Measurements from ENCODE around the gene TXNDC9. TPM values are rescaled to one million over a fixed set of nuclear protein-coding genes. Genes with fewer than 3 reads are reported as not detected.
"Not testable (repeated sequence)": the region's sequence is repeated elsewhere in the genome, so short reads cannot be mapped to it uniquely, and the experiment has no call there.

The TXNDC9 gene, protein sequence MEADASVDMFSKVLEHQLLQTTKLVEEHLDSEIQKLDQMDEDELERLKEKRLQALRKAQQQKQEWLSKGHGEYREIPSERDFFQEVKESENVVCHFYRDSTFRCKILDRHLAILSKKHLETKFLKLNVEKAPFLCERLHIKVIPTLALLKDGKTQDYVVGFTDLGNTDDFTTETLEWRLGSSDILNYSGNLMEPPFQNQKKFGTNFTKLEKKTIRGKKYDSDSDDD
- 65.7 and 67.4 TPM in 2 replicates for total RNA-seq (2014; rRNA removed; shearing (Covaris generic))
- polyA plus RNA-seq (2015; cell fraction: cytosol; rRNA removed): 67.8 and 71.8 TPM in 2 replicates
- polyA plus RNA-seq (2015; cell fraction: nucleus; rRNA removed): 70.2 and 80.7 TPM in 2 replicates

DNA sequence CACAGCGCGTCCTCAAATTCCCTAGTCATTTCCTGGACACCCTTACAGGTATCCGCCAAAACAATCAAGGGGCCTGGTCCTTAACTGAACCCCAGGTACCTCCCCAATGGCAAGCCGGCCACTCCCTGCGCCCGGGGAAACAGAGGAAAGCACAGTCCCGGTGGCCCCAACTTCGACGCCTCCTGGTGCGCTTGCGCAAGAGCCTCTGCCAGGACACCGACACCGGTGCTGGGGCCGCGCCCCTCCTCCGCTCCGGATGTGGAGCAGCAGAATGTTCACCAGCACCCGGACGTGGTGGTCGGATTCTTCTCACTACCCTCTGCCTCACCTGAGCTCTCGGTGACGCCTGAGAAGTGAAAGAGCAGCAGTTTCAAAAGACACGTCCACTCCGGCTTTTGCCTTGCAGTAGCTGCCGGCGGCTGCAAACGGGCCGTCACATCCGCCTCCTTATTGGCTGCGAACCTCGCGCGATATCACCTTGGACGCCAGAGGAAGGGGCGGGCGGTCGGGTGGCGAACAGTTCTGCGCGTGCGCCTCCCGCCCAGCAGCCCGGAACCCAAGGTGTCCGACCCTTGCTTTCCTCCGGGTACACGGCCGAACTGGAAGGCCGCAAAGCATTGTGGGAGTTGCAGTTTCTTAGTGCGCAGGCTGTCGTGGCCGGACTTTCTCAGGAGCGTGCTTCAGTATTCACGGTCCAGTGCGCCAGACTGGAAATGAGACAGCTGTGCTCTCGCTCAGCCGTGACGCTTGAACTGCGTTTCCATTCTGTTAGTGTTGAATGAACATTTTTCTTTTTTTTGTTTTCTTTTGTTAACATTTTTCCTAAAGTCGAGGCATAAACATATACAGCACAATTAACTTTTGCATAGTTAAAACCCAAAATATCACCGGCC is at the start of gene TXNDC9:
TSS of gene TXNDC9 (minus strand) at position 423 of the 893 bp plus-strand sequence. CDS start 3,123 bp downstream, outside the sequence.
- peak; percentile 99 for DNase-seq (ENCODE audit: low read depth)

DNA sequence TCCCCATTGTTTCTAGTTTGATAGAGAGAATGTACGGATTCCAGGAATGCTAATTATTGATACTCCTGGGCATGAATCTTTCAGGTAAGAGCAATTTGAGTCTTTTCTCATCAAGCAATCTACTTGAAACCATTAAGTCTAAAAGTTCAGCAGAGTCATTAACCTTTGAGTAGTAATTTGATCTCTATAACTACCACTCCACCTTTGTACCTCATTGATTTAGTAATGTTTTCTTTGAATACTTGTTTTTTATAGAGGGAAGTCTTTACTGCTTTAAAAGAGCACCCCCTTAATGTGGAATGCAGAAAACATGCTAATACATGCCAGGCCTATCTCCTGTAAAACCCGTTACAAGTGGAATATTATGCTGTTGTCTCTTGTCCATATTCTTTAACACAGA is 46.0 kb upstream of the TXNDC9 start:
- no peak for DNase-seq (ENCODE audit: low read depth)

DNA sequence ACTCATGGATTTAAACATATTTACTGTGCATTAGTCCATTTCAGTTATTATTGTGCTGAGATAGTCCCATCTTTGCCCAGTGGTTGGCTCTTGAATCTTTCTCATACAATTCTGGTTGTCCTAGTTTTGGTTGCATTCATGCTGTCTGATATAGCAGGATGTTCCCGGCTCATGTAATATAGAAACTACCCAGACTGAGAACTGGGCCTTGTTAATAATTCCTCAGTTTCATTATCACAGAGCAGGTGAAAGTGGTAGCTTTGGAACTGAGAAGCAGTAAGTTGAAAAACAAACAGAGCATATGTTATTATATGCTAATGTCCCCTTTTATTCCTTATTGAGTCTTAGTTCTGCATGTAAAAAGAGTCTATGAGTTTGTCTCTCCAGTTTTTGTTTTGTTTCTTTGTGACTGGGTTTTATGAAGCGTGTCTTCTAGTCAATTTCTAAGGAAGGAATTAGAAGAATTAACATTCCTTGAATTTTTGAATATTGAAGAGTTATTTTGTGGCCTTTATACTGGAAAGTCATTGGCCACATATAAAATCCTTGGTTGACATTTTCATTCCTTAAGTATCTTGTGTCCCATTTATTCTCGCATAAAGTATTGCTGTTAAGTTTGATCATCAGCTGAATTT is 44.4 kb upstream of the TXNDC9 start:
- DNase-seq (ENCODE audit: low read depth): no peak

DNA sequence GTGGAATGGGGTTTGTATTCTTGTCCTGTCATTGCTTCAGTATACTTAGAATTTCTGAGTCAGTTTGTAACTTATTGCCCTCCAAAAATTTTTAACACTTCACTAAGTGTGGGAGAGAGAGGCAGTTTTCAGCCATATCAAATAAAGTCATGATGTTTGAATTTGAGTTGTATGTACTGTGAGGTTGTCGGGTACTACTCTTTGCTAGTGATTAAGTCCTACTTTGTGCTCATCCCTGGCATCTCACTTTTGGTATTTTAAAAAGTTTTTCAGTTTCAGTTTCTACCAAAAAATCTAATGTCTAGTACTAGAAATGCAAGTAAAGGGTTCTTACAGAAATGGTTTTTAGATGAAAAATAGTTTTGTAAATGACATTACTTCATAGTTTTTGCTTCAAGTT is 41.7 kb upstream of the TXNDC9 start:
- DNase-seq (ENCODE audit: low read depth): no peak

DNA sequence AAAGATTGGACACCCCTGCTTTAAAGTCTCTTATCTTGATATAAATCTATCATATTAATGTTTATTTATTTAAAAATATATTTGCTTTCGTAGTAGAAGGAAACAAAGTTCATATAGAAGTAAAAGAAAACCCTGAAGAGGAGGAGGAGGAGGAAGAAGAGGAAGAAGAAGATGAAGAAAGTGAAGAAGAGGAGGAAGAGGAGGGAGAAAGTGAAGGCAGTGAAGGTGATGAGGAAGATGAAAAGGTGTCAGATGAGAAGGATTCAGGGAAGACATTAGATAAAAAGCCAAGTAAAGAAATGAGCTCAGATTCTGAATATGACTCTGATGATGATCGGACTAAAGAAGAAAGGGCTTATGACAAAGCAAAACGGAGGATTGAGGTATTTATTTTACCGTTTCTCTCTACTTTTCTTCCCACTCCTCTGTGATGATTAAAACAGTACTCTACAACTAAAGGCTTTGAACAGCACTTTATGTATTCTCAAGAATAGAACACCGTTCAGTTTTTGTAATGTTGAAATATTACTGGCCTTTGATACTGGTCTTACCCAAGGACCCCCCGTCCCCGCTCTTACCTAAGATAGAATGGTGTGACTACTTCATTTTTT is 40.2 kb upstream of the TXNDC9 start:
- DNase-seq (ENCODE audit: low read depth): no peak

DNA sequence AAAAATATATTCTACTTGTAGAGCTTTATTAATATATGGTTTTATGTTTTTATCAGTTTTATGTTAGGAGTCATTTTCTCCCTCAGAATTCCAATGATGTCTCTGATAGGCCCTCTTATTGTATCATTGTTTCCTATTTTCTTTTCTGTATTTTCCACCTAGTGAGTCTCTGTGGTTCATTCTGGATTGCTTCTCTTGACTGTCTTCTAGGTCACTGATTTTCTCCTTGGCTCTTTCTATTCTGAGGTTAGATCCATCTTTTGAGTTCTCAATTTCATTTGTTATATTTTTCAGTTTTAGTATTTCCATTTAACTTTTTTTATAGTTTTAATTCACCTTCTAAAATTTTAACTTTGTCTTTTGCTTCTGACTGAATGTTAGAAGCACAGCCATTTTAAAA is 38.6 kb upstream of the TXNDC9 start:
- DNase-seq (ENCODE audit: low read depth): no peak

DNA sequence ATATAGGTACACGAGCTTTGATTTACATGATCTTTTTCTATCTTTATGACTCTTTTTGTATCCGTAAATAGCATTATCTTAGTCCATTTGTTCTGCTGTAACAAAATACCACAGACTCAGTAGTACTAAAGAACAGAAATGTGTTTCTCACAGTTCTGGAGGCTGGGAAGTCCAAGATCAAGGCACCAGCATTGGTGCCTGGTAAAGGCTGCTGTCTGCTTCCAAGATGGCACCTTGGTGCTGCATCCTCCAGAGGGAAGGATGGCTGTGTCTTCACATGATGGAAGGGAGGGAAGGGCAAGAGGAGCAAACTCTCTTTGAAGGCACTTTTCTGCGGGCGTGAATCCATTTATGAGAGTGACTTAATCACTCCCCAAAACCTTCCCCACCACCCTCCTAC is 37.0 kb upstream of the TXNDC9 start:
- DNase-seq (ENCODE audit: low read depth): no peak

DNA sequence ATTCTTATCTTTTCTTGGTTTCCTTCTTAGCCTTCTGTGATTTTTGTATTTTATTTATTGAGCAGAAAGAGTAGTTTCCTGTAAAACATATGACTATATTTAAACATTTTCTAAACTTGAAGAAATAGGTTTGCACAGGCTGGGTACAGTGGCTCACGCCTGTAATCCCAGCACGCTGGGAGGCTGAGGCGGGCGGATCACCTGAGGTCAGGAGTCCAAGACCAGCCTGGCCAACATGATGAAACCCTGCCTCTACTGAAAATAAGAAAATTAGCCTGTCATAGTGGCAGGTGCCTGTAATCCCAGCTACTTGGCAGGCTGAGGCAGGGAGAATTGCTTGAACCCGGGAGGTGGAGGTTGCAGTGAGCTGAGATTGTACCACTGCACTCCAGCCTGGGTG is 32.7 kb upstream of the TXNDC9 start:
- not testable (repeated sequence) for DNase-seq (ENCODE audit: low read depth)

DNA sequence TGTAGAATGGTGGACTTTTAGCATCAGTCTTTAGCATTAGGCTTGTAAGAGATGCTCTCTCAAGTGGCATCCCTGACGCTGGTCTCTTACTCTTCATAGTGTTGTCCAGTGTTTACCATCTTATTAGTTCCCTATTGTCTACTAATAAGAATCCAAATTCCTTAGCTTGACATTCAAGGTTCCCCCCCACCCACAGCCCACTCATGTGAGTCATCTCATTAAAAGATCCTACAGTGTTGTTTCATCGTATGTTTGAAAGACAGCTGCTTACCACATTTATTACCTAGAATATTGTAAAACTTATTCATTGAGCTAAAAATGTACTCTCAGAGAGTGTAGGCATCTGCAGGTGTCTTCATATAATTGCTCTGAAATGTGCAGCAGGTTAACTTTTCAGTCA is 29.5 kb upstream of the TXNDC9 start:
- DNase-seq (ENCODE audit: low read depth): no peak

DNA sequence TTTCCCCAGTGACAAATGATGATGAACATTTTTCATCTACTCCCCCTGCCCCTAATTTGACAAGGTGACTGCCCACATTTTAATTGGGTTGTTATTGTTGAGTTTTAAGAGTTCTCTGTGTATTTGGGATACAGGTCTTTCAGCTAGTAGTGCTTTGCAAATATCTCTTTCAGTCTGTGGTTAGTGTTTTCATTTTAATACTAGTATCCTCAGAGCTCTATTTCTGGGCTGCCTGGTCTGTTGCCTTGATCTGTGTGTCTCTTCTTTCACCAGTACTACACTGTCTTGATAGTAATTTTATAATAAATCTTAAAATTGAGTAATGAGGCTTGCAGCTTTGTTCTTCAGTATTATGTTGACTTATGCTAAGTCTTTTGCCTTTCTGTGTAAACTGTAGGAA is 20.7 kb upstream of the TXNDC9 start:
- no peak for DNase-seq (ENCODE audit: low read depth)

DNA sequence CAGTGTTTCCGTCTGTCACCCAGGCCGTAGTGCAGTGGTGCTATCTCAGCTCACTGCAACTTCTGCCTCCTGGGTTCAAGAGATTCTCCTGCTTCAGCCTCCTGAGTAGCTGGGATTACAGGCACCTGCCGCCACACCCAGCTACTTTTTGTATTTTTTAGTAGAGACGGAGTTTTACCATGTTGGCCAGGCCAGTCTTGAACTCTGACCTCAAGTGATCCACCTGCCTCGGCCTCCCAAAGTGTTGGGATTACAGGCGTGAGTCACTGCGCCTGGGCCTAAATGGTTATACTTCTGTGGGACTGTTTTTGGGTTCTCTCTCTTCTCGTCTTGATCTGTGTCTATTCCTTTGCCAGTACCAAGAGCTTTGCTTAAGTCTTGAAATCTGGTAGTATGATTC is 18.7 kb upstream of the TXNDC9 start:
- DNase-seq (ENCODE audit: low read depth): not testable (repeated sequence)

DNA sequence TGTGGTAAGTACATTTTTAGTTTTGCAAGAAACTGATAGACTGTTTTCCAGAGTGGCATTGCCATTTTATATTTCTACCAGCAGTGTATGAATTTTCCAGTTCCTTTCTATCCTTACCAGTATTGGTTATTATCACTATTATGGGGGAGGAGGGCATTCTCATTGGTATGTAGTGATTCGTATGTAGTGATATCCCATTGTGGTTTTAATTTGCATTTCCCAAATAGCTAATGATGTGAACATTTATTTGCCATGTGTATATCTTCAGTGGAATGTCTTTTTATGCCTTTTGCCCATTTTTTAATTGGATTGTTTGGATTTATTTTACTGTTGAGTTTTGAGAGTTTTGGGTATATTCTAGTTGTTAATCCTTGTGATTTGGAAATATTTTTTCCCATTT is 17.9 kb upstream of the TXNDC9 start:
- DNase-seq (ENCODE audit: low read depth): no peak

DNA sequence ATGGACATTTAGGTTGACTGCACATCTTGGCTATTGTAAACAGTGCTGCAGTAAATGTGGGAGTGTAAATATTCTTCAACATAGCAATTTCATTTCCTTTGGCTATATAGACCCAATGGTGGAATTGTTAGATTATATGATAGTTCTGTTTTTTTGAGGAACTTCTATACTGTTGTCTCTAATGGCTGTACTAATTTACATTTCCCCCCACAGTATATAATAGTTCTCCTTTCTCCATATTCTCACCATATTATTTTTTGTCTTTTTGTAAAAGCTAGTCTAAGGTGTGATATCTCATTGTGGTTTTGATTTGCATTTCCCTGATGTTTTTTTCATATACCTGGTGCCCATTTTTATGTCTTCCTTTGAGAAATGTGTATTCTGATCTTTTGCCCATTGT is 14.1 kb upstream of the TXNDC9 start:
- no peak for DNase-seq (ENCODE audit: low read depth)

DNA sequence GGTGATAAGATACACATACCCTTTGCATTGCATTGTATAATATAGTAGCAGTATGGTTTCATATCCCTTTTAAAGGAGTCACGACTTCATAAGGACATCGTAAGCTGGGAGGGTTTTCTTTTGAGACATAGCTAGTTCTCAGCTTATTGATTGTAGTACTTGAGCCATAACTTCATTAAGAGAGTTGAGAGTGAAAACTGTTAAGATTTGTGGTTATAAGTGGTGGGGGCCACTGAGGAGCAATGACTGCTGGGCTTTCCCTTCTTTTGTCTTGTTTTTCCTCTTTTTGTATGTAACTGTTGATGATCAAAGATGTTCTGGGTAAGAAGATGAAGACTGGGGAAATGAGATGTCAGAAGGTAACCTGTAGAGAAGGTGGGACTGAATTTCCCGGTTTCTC is 12.0 kb upstream of the TXNDC9 start:
- DNase-seq (ENCODE audit: low read depth): no peak

DNA sequence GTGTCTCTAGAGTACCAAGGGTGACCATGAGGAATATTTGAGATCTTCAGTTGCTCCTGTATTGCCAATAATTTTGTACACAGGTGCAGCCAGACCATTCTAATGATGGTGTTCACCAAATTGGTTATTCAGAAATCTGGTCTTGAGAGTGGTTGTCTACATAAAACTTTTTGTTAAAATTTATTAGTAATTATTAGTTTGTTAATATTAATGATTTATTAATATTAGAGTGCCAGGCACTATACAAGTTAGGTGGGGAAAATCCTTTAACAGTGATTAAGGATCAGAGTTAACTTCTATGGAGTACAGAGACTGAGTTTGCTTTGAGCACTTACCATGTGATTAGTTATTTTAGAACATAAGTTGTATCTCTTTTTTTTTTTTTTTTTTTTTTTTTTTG is 10.1 kb upstream of the TXNDC9 start:
- no peak for DNase-seq (ENCODE audit: low read depth)

DNA sequence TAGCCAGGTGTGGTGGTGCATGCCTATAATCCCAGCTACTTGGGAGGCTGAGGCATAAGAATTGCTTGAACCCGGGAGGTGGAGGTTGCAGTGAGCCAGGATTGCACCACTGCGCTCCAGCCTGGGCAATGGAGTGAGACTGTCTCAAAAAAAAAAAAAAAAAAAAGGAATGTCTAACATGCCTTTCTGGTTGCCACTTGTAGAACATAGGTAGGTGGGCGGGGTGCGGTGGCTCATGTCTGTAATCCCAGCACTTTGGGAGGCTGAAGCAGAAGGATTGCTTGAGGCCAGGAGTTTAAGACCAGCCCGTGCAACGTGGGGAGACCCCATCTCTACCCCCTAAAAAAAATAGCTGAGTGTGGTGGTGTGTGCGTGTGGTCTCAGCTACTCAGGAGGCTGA is 9.3 kb upstream of the TXNDC9 start:
- not testable (repeated sequence) for DNase-seq (ENCODE audit: low read depth)

DNA sequence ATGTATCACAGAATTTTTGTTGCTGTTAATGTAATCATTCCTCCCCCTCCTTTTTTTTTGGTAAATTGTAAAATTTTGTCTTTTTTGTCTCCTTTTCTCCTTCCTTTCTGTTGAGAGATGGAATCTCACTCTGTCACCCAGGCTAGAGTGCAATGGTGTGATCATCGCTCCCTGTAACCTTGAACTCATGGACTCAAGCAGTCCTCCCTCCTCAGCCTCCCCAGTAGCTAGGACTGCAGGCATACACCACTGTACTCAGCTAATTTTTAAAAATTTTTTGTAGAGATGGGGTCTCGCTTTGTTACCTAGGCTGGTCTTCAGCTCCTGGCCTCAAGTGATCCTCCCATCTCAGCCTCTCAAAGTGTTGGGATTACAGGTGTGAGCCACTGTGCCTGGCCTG is 6.4 kb upstream of the TXNDC9 start:
- no peak for DNase-seq (ENCODE audit: low read depth)

DNA sequence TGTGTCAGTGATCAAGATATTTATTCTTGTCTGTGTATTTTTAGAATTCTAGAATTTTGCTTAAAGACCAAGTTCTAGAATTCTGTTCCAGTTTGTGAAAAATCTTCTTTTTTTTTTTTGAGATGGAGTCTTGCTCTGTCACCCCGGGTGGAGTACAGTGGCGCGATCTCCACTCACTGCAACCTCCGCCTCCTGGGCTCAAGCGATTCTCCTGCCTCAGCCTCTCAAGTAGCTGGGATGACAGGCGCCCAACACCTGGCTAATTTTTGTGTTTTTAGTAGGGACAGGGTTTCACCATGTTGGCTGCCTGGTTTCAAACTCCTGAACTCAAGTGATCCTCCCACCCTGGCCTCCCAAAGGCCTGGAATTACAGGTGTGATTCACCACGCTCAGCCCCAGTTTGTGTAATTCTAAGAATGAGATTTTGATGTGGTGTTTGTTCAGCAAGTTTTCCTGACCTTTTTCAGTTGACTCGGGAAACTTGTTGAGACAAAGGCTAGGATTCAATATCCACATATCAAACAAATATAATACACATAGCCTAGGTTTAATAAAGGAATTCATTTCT is 4.6 kb upstream of the TXNDC9 start:
- DNase-seq (ENCODE audit: low read depth): no peak

DNA sequence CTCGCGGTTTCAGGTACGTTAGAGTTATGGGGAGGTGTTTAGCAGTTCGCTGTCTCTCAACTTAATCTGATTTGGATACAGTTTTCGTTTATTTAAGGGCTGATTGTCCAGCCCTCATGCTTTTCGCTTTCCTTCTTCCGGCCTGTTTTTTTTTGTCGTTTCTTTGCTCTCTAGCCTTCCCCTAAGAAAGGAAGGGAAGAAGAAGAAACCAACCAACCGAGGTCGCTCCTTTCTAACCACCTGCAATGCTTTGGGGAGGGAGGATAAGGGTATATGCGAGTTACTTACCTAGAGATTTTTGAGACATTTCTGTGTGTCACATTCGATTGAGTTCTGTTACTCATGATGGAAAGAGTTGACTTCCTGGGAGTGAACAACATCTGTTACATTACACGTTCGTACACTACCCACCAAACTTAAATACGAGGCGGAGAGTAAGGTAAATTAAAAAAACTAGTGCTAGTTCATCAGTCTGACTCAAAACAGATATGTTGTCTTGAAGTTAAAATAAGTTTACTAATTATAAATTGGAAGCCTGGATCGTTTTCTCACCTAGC is 2.0 kb upstream of the TXNDC9 start:
- no peak for DNase-seq (ENCODE audit: low read depth)

DNA sequence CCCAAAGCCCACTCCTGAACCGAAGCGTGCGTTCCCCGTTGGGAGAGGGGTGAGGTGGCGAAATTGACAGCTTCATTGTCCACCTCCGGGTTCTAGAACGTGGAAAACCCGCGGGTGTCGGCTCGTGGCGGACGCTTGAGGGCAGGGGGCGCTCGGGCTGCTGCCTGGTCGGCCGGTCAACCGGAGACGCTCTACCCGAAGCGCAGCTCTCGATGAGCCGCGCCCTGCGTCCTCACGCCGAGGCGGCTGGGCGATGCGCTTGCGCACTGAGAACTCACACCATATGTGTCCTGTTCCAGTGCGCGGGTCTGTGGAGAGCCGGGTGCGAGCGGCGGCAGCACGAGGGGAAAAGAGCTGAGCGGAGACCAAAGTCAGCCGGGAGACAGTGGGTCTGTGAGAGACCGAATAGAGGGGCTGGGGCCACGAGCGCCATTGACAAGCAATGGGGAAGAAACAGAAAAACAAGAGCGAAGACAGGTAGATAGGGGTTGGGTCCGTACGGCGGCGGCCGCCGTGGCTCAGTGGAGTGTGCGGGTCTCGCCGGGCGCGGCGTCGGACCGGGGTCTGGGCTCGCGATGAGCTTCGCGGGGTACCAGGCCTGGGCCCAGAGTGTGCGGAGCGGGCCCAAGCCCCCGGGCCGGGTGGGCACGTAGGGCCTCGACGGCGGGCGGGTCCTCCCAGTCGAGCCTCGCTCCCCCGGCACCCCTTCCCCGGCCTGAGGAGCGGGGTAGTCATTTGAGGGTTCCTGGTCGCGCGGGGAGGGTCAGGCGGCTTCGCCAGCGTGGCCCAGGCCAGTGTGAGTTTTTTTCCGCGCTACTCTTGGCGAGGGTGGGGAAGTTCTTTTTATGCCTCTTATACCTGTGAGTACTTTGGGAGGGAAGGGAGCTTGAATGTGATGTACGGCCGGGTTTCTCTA is 1.2 kb upstream of the TXNDC9 start, which contains the start of gene EIF5B:
TSS of gene EIF5B (plus strand) at position 277 of the 916 bp plus-strand sequence. CDS start at position 443, 166 bp downstream.
- DNase-seq (ENCODE audit: low read depth): peak; percentile 94

All from HT1080 (cell line).